Progenitor cell of endocrine pancreas (in vitro differentiated cells): ENCODE results near the gene RASIP1. TPM values are rescaled to one million over a fixed set of nuclear protein-coding genes. Genes with fewer than 3 reads are reported as not detected.

Experiments used
- DNase-seq: peaks from one replicate; pipeline ENCODE4 v3.0.0; 2021; ENCODE audit warnings: low spot score; ENCODE audit not compliant: unreplicated experiment
- H3K27ac Mint-ChIP-seq: 2 replicates; pipeline ENCODE4 v1.8.0; 2021; ENCODE audit warnings: mild to moderate bottlenecking, moderate library complexity, mixed read lengths
- H3K27me3 Mint-ChIP-seq: 2 replicates; pipeline ENCODE4 v1.8.0; 2021; ENCODE audit warnings: mixed read lengths
- H3K36me3 Mint-ChIP-seq: 2 replicates; pipeline ENCODE4 v1.8.0; 2022; ENCODE audit warnings: mixed read lengths; ENCODE audit not compliant: insufficient read depth
- H3K4me1 Mint-ChIP-seq: 2 replicates; pipeline ENCODE4 v1.8.0; 2021; ENCODE audit warnings: low read depth, mixed read lengths
- H3K4me3 Mint-ChIP-seq: 2 replicates; pipeline ENCODE4 v1.8.0; 2021; ENCODE audit warnings: low read depth, mild to moderate bottlenecking, moderate library complexity, mixed read lengths
- H3K9me3 Mint-ChIP-seq: 2 replicates; pipeline ENCODE4 v1.8.0; 2021; ENCODE audit warnings: low read depth, mixed read lengths
- total RNA-seq: library from RNA; stranded (reverse); gene quantifications from 2 replicates; pipeline ENCODE4 v1.2.1, GENCODE V29; 2021
- TF ChIP-seq, protein P1 (sequence below): fragments of 200-600 bp; sonication (generic); IDR thresholded peaks from one replicate; pipeline ENCODE4 v1.5.0; 2021; ENCODE audit warnings: antibody characterized with exemption, mild to moderate bottlenecking; ENCODE audit not compliant: unreplicated experiment

RASIP1 gene
- total RNA-seq, 1 donor from 2014 or later = 2.4 TPM

DNA sequence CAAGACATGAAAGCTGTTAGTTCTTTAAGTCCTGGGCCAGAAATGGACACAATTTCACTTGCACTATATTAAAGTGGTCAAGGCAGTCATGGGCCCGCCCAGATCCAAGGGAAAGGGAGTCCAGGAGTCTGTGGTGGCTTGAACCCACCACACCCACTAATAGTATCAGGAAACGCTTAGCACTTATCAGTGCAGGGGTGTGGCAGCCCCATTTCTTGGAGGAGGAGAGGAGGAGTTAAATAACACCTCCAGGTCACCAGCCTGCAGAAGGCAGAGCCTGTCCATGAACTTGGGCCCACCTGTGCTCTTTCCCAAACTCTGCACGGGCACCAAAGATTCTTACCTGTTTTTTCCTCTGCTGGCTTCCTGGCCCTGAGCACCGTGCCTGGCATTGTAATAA lies 62.2 kb downstream of the RASIP1 start:
- no peak overlapping the region for H3K27ac Mint-ChIP-seq
- DNase-seq = no peak
- no peaks in the 10 kb centered on the region for H3K36me3 Mint-ChIP-seq
- TF ChIP-seq, protein P1, sequence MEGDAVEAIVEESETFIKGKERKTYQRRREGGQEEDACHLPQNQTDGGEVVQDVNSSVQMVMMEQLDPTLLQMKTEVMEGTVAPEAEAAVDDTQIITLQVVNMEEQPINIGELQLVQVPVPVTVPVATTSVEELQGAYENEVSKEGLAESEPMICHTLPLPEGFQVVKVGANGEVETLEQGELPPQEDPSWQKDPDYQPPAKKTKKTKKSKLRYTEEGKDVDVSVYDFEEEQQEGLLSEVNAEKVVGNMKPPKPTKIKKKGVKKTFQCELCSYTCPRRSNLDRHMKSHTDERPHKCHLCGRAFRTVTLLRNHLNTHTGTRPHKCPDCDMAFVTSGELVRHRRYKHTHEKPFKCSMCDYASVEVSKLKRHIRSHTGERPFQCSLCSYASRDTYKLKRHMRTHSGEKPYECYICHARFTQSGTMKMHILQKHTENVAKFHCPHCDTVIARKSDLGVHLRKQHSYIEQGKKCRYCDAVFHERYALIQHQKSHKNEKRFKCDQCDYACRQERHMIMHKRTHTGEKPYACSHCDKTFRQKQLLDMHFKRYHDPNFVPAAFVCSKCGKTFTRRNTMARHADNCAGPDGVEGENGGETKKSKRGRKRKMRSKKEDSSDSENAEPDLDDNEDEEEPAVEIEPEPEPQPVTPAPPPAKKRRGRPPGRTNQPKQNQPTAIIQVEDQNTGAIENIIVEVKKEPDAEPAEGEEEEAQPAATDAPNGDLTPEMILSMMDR = no peak
- no peaks in the 10 kb centered on the region for H3K9me3 Mint-ChIP-seq
- H3K27me3 Mint-ChIP-seq = peaks cover 24% of the 10 kb centered on the region
- H3K4me3 Mint-ChIP-seq = no peak overlapping the region
- H3K4me1 Mint-ChIP-seq = peaks cover 3% of the 10 kb centered on the region

DNA sequence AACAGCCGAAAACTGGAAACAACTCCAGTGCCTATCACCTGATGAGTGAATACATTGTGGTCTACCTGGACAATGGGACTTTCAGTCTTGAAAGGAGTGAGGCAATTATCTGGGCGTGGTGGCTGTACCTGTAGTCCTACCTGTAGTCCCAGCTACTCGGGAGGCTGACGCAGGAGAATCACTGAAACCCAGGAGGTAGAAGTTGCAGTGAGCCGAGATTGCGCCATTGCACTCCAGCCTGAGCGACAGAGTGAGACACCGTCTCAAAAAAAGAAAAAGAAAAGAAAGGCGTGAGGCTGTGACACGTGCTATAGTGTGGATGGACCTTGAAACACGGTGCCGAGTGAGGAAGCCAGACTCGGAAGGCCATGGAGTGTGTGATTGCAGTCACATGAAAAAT lies 63.5 kb downstream of the RASIP1 start:
- H3K27ac Mint-ChIP-seq = no peak overlapping the region
- peaks cover 27% of the 10 kb centered on the region for H3K27me3 Mint-ChIP-seq
- TF ChIP-seq, protein P1 = no peak
- H3K4me3 Mint-ChIP-seq = no peak overlapping the region
- H3K4me1 Mint-ChIP-seq = peaks cover 3% of the 10 kb centered on the region
- no peaks in the 10 kb centered on the region for H3K9me3 Mint-ChIP-seq
- no peak for DNase-seq
- no peaks in the 10 kb centered on the region for H3K36me3 Mint-ChIP-seq

DNA sequence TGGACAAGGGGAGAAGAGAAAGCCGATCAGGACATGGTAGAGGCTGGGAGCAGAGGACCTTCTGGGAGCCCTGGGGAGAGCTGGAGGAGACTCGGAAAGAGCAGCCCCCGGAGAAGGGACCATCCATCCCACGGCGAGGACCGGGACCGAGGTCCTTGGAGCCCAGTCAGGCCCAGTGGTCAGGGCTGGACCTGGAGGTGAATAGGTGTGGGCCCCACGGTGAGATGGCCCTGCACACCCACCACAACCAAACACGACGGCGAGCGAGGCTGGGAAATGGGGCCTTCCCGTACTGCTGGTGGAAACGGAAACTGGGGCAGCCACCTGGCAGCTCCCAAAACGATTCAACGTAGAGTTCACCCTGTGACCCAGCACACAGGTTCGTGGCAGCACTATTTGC lies 63.9 kb downstream of the RASIP1 start:
- no peak for DNase-seq
- Mint-ChIP-seq H3K27ac (no peak overlapping the region), H3K9me3 (no peaks in the 10 kb centered on the region), H3K4me1 (peaks cover 3% of the 10 kb centered on the region), H3K27me3 (peaks cover 27% of the 10 kb centered on the region), H3K4me3 (no peak overlapping the region), H3K36me3 (no peaks in the 10 kb centered on the region)
- TF ChIP-seq, protein P1 = no peak

DNA sequence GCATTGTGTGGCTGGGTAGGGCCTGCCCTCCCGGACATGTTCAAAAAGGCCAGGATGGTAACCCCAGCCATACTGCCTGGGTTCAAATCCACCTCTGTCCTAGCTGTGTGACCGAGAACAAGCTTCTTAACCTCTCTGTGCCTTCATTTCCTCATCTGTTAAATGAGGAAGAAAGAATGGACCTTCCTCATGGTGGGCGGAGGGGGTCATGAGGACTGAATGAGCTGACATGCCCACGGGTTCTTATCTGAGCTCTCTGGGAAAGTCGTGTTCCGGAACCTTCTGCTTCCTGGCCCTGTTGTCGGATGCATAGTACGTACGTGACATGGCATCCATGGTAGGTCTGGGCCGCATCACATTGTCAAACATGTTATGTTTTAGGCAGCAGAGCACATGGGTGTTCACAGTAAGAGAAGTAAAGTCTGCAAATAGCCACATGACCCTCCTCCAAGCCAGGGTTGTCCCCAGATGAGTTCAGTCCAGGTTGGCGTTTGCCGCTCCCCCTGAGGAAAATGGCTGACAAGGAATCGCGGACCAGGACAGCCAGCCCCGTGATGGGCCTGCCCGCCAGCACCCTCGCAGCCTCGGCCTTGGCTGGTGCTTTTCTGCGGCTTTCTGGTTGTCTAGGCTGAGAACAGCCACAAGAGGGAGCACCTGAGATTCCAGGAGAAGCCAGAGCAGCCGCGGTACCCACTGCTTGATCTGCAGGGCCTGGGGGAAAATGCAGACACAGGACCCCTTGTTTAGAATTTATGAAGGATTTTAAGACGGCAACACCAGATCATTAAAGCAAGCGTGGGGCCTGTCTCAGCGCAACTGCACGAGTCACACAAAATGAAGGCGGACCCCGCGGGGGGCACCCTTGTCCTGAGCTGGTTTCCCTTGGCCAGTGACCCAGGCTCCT lies 65.2 kb downstream of the RASIP1 start:
- Mint-ChIP-seq H3K9me3 (no peaks in the 10 kb centered on the region), H3K4me3 (no peak overlapping the region), H3K27me3 (peaks cover 27% of the 10 kb centered on the region), H3K4me1 (peaks cover 6% of the 10 kb centered on the region), H3K27ac (no peak overlapping the region), H3K36me3 (no peaks in the 10 kb centered on the region)
- TF ChIP-seq, protein P1 = peak; percentile 85
- peak; percentile 70 for DNase-seq

DNA sequence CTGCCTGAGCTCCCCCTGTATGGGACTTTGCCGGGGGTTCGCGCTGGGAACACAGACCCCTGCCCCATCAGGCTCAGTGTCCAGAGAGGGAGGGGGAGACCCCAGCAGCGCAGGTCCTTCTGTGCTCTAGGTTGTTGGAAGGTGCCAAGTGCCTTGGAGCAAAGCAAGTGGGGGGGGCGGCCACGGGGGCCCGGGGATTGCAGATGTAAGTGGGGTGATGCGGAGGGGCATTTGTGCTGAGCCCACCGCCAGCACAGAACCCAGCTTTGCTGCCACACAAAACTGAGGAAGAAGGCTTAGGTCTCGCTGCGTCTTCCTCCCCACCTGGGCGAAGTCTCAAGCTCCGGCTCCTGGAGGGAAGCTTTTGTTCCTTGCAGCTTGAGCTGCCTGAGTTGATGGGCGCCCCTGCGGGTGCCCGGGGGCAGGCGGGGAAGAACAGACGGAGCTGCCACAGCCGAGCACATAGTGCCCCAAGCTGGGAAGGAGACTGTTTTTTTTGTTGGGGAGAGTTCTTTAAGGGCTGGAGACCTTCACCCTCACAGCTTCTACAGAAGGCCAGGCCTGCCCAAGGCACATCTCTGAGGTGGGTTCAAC lies 66.1 kb downstream of the RASIP1 start:
- no peaks in the 10 kb centered on the region for H3K36me3 Mint-ChIP-seq
- H3K4me1 Mint-ChIP-seq = peaks cover 6% of the 10 kb centered on the region
- no peak overlapping the region for H3K27ac Mint-ChIP-seq
- peaks cover 27% of the 10 kb centered on the region for H3K27me3 Mint-ChIP-seq
- H3K9me3 Mint-ChIP-seq = no peaks in the 10 kb centered on the region
- H3K4me3 Mint-ChIP-seq = no peak overlapping the region
- DNase-seq = no peak
- TF ChIP-seq, protein P1 = no peak
